ENCODE data around the gene RPL39. TPM values are rescaled to one million over a fixed set of nuclear protein-coding genes. Genes with fewer than 3 reads are reported as not detected.
"Not testable (repeated sequence)": the region's sequence is repeated elsewhere in the genome, so short reads cannot be mapped to it uniquely, and the experiment has no call there.

Gene RPL39
- total and polyA plus RNA-seq, 2 donors (not counting 1 experiment from before 2014, with no cell fraction given), result 2,034 to 3,799 TPM

- Histone ChIP-seq H3K4me1 (ENCODE audit: control insufficient read depth, extremely low read depth, insufficient read depth, low read length) (no peaks in the 10 kb centered on the region), H3K9ac (ENCODE audit: insufficient read depth, low read length) (no peak overlapping the region), H2AFZ (ENCODE audit: low read length) (no peak overlapping the region), H3K9me3 (ENCODE audit: control insufficient read depth, insufficient read depth, low read depth, low read length) (no peaks in the 10 kb centered on the region), H3K27ac (ENCODE audit: insufficient read depth, low read length) (no peak overlapping the region), H3K79me2 (ENCODE audit: control insufficient read depth, insufficient read depth, low read length) (no peaks in the 10 kb centered on the region), H3K4me3 (replicated peaks in 1 of 4; ENCODE audit: control extremely low read depth in 1 of 4, insufficient read depth in 1 of 4, low read depth in 3 of 4, low read length in 4 of 4) (no peak overlapping the region), H3K36me3 (ENCODE audit: control insufficient read depth, insufficient read depth, low read length) (no peaks in the 10 kb centered on the region), H4K20me1 (ENCODE audit: control insufficient read depth, extremely low read depth, insufficient read depth, low read length) (no peaks in the 10 kb centered on the region), H3K4me2 (ENCODE audit: extremely low read depth, insufficient read depth, low read length) (no peak overlapping the region), H3K27me3 (ENCODE audit: control insufficient read depth, insufficient read depth, low read length) (no peaks in the 10 kb centered on the region)
- peak in 1 of 2 donors; percentile 40 for DNase-seq (ENCODE audit: low read depth in 2 of 2)
- TF ChIP-seq EZH2 (IDR thresholded peaks at IDR 0.05; ENCODE audit: low read length, missing control alignments), result no peak
- peak; percentile 26 to 47 for TF ChIP-seq CTCF (conservative IDR thresholded peaks at IDR 0.05 in 1 of 2, IDR thresholded peaks at IDR 0.05 in 1 of 2; ENCODE audit: low read depth in 1 of 2, low read length in 2 of 2)
Observed at GRCh38 chrX:119753639-119754257, 37.7 kb downstream of the RPL39 start.

GRCh38 chrX:119753001-119753400 is 38.4 kb downstream of the RPL39 start:
- Histone ChIP-seq H3K4me2 (ENCODE audit: extremely low read depth, insufficient read depth, low read length) (no peak overlapping the region), H3K79me2 (ENCODE audit: control insufficient read depth, insufficient read depth, low read length) (no peaks in the 10 kb centered on the region), H3K9me3 (ENCODE audit: control insufficient read depth, insufficient read depth, low read depth, low read length) (no peaks in the 10 kb centered on the region), H3K4me1 (ENCODE audit: control insufficient read depth, extremely low read depth, insufficient read depth, low read length) (no peaks in the 10 kb centered on the region), H3K27ac (ENCODE audit: insufficient read depth, low read length) (no peak overlapping the region), H3K27me3 (ENCODE audit: control insufficient read depth, insufficient read depth, low read length) (no peaks in the 10 kb centered on the region), H2AFZ (ENCODE audit: low read length) (no peak overlapping the region), H3K9ac (ENCODE audit: insufficient read depth, low read length) (no peak overlapping the region), H4K20me1 (ENCODE audit: control insufficient read depth, extremely low read depth, insufficient read depth, low read length) (no peaks in the 10 kb centered on the region), H3K4me3 (replicated peaks in 1 of 4; ENCODE audit: control extremely low read depth in 1 of 4, insufficient read depth in 1 of 4, low read depth in 3 of 4, low read length in 4 of 4) (no peak overlapping the region), H3K36me3 (ENCODE audit: control insufficient read depth, insufficient read depth, low read length) (no peaks in the 10 kb centered on the region)
- TF ChIP-seq EZH2 (IDR thresholded peaks at IDR 0.05; ENCODE audit: low read length, missing control alignments) (no peak), CTCF (conservative IDR thresholded peaks at IDR 0.05 in 1 of 2, IDR thresholded peaks at IDR 0.05 in 1 of 2; ENCODE audit: low read depth in 1 of 2, low read length in 2 of 2) (no peak)
- no peak for DNase-seq (ENCODE audit: low read depth in 2 of 2)

- not testable (repeated sequence) for H3K4me2 ChIP-seq (ENCODE audit: extremely low read depth, insufficient read depth, low read length); H3K36me3 ChIP-seq (ENCODE audit: control insufficient read depth, insufficient read depth, low read length); H2AFZ ChIP-seq (ENCODE audit: low read length); H3K79me2 ChIP-seq (ENCODE audit: control insufficient read depth, insufficient read depth, low read length); H3K9me3 ChIP-seq (ENCODE audit: control insufficient read depth, insufficient read depth, low read depth, low read length); H3K9ac ChIP-seq (ENCODE audit: insufficient read depth, low read length); H3K27me3 ChIP-seq (ENCODE audit: control insufficient read depth, insufficient read depth, low read length); DNase-seq (ENCODE audit: low read depth in 2 of 2); H4K20me1 ChIP-seq (ENCODE audit: control insufficient read depth, extremely low read depth, insufficient read depth, low read length); H3K27ac ChIP-seq (ENCODE audit: insufficient read depth, low read length); H3K4me1 ChIP-seq (ENCODE audit: control insufficient read depth, extremely low read depth, insufficient read depth, low read length); H3K4me3 ChIP-seq (replicated peaks in 1 of 4; ENCODE audit: control extremely low read depth in 1 of 4, insufficient read depth in 1 of 4, low read depth in 3 of 4, low read length in 4 of 4)
Observed at GRCh38 chrX:119750751-119751150, 40.7 kb downstream of the RPL39 start.

- H3K9ac ChIP-seq (ENCODE audit: insufficient read depth, low read length); DNase-seq (ENCODE audit: low read depth in 2 of 2); H3K4me2 ChIP-seq (ENCODE audit: extremely low read depth, insufficient read depth, low read length); H3K36me3 ChIP-seq (ENCODE audit: control insufficient read depth, insufficient read depth, low read length); H3K27ac ChIP-seq (ENCODE audit: insufficient read depth, low read length); H4K20me1 ChIP-seq (ENCODE audit: control insufficient read depth, extremely low read depth, insufficient read depth, low read length); H3K27me3 ChIP-seq (ENCODE audit: control insufficient read depth, insufficient read depth, low read length); H3K4me1 ChIP-seq (ENCODE audit: control insufficient read depth, extremely low read depth, insufficient read depth, low read length); H2AFZ ChIP-seq (ENCODE audit: low read length); H3K9me3 ChIP-seq (ENCODE audit: control insufficient read depth, insufficient read depth, low read depth, low read length); H3K4me3 ChIP-seq (replicated peaks in 1 of 4; ENCODE audit: control extremely low read depth in 1 of 4, insufficient read depth in 1 of 4, low read depth in 3 of 4, low read length in 4 of 4); H3K79me2 ChIP-seq (ENCODE audit: control insufficient read depth, insufficient read depth, low read length): not testable (repeated sequence)
Observed at GRCh38 chrX:119750131-119750530, 41.3 kb downstream of the RPL39 start.
